HG03045 (cell line): ENCODE results near the gene MAML1.
"Not testable (repeated sequence)": the region's sequence is repeated elsewhere in the genome, so short reads cannot be mapped to it uniquely, and the experiment has no call there.

Experiments
- ATAC-seq: cut with Tn5 transposase; IDR thresholded peaks from one replicate; pipeline ENCODE4 v1.9.1; 2021; ENCODE audit warnings: mild to moderate bottlenecking, moderate library complexity; ENCODE audit not compliant: unreplicated experiment

Gene MAML1

GRCh38 chr5:179766726-179767455 lies 34.3 kb downstream of the MAML1 start:
- no peak for ATAC-seq

DNA sequence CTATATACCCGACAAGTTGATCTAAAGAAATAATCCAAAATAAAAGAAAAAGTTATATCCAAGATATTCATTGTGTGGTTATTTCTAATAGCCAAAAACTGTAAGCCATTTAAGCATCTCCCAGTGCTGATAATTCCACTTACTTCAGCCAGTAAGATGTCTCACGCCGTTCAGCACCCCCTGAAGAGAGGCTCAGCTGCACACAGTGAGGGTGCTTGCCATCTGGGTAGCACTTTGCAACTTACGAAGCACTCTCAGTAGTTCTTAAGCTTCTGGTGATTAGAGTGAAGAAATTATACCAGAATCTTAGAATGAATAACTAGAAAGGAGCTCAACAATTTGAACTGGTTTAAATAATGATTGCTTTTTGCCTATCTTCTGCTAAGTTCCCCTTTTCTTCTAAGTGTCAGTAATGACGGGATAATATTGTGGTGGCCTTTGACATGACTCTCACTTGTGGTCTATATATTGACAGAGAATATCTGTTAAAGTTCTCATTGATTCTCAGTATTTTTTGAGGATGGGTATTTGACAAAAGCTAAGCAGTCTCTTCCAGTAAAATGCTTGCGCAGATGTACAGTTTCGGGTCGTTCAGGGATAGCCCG lies 35.0 kb downstream of the MAML1 start:
- ATAC-seq = no peak

DNA sequence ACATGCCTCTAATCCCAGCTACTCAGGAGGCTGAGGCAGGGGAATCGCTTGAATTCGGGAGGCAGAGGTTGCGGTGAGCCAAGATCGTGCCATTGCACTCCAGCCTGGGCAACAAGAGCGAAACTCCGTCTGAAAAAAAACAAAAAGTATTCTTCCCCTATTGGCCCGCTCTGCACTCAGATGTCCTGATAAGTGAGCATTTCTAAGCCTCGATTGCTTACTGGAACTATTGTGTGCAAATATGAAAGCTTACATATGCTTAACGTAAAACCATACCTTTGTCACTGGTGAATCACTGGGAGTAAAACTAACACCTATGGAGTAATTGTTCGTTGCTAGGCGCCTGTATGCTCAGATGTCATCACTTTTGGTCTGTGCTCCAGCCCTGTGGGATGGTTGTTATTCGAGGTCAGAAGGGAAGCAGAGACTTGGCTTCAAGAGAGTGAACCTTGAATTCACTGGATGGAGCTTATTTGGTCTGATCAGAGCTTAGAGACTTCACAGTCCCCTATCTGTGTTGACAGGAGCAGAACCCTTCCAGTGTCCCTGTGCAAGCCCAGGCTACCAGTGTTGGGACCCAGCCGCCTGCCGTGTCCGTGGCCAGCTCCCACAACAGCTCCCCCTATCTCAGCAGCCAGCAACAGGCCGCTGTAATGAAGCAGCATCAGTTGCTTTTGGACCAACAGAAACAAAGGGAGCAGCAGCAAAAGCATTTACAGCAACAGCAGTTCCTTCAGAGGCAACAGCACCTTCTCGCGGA lies 35.9 kb downstream of the MAML1 start:
- ATAC-seq = no peak

- ATAC-seq = no peak
Observed at GRCh38 chr5:179769271-179769670, 36.6 kb downstream of the MAML1 start.

GRCh38 chr5:179769796-179770195 lies 37.2 kb downstream of the MAML1 start:
- ATAC-seq = no peak

- ATAC-seq = no peak
Observed at GRCh38 chr5:179771311-179771895, 38.8 kb downstream of the MAML1 start.

DNA sequence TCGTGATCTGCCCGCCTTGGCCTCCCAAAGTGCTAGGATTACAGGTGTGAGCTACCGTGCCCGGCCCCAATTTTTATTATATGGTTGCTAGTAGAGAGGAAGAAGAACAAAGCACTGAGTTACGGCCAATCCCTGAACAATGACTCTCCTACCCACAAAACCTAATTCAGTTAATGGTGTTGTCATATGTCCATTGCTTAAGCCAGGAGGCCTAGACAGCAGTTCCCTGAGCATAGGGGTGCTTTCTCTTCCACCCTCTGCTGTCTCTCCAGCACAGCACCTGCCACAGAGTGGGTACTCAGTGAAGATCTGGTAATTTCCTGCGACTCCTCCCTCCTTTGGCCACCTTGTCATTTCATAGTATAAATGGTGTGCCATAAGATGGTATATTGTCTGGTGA lies 39.7 kb downstream of the MAML1 start:
- ATAC-seq = no peak

DNA sequence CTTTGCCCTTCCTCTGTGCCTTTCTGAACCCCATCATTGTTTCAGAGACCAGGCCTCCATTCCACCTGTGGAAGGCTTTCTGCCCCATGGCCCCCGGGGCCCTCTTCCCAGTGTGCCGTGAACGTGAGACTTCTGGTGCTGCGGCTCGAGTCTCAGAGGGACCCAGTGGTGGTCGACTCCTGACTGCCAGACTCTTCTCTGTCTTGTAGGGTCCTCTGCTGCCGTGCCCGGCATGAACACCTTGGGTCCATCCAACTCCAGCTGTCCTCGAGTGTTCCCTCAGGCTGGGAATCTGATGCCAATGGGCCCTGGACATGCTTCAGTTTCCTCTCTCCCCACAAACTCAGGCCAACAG lies 41.0 kb downstream of the MAML1 start:
- no peak for ATAC-seq

GRCh38 chr5:179774442-179774841 lies 41.8 kb downstream of the MAML1 start:
- no peak for ATAC-seq

DNA sequence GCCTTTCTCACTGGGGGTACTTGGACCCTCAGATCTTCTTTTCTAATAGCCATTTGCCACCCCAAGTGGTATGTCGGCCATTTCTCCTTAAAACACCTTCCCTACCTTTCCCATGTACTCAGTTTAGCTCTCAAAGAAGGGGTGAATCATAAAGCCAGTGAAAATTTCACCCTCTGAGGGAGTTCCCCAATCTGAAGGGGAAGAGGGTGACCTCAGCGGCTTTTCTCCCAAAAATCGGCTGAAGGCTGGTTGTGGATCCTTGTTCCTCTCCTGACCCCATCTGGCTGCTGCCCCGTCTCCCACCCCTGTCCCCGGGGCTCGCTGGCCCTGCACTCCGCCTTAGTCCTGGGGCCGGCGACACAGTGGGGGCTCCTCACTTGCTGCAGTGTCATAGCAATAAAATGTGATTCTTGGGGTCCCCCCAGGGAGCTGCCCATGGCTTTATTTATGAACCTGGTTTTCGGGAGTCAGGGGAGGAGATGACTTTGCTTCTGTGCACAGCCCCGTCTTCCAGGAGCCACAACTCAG lies 43.9 kb downstream of the MAML1 start:
- no peak for ATAC-seq

DNA sequence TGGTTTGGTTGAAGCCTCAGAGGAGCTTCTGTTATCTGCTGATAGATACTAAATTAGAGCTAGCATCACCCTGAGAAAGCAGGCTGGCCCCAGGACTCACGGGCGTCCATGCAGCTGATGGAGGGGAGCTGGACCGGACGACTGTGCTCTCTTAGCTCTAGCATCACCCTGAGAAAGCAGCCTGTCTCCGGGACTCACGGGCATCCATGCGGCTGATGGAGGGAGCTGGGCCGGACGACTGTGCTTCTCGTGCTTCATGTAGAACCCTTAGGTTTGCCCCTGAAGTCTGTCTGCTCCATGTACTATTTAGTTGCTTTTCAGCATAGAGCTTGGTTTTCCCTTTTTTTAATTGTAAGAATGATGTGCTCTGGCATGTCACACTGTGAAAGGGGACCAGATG lies 44.8 kb downstream of the MAML1 start:
- no peak for ATAC-seq

DNA sequence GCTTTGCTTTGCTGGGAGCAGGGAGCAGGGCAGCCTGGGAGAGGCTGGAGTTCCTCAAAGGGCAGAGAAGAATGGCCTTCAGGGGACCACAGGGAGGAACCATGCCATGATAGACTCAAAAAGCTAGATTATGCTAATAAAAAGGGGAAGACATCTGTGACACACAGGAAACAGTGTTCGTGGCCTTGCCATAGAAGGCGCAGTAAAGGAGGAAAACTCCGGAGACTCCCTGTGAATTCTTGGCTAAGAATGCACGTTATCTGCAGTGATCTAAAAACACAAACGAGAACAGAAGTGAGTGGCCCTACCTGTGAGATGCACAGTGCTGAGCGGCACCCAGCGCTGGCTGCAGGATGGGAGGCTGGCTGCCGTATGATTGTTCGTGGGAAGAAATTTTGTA lies 45.3 kb downstream of the MAML1 start:
- no peak for ATAC-seq

DNA sequence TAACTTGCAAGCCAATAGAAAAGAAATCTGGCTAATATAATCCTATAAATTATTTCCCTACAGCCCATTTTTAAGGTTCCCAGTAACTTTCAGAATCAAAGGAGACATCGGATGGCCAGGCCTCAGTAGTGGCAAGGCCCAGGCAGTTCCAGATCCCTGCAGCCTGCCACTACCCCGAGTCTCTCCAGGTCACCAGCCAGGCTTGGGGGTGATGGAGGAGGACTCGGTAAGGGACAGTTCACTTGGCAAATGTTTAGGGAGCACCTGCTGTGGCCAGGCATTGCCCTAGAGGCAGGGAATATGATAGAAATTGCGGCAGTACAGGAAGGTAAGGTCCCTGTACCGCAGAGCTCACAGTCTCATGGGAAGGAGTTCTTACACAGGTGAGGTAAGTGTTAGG lies 46.0 kb downstream of the MAML1 start:
- ATAC-seq = no peak

GRCh38 chr5:179779826-179780225 lies 47.2 kb downstream of the MAML1 start:
- ATAC-seq = no peak

- ATAC-seq = no peak
Observed at GRCh38 chr5:179780362-179780761, 47.7 kb downstream of the MAML1 start.

- ATAC-seq = no peak
Observed at GRCh38 chr5:179781846-179782245, 49.2 kb downstream of the MAML1 start.

GRCh38 chr5:179783128-179783527 lies 50.5 kb downstream of the MAML1 start:
- ATAC-seq = no peak

DNA sequence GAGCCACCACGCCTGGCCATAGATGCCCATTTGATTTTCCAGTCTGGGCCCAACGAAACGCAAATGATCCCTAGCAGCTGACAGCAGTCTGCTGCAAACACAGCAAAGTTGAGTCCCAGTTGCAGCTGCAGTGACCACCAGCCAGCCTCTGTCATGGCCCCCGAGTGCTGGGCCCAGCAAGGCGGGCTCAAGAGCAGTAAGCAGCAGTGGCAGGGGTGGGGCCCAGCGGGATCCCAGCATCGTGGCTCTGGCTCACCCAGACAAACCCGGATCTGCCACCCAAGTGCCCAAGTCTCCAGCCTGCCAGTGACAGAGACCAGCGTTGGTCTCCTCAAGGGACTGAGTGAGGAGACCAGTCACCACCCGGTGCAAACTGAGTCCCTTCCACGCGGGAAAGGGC lies 54.2 kb downstream of the MAML1 start:
- ATAC-seq = no peak

DNA sequence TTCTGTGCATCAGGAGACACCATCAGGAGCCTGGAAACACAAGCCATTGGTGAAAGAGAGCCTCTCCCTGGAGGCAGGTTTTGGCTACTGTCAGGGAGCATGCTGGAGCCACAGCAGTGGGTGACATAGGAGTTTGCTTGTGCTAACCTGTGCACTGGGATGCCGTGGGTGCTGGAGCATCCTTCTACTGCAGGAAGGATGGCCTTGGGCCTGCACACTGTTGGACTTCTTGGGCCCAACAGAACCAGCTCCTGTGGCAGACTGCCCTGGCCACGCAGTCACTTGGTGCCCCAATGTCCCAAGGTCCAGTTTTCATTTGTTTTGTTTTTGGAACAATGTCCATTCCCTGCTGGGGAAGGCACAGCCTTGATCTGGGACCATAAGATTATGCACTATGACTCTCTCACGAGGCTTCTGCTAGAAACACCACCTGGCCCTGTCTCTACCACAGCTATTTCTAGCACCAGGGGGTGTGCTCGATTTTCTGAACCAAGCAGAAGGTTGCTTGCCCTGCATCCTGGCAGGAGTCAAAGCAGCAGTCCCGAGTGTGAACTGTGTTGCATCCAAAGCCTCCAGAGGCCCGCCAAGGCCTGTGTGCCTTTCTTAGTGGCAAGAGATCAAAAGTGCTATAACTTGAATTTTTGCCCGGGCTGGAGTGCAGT lies 55.7 kb downstream of the MAML1 start:
- no peak for ATAC-seq

DNA sequence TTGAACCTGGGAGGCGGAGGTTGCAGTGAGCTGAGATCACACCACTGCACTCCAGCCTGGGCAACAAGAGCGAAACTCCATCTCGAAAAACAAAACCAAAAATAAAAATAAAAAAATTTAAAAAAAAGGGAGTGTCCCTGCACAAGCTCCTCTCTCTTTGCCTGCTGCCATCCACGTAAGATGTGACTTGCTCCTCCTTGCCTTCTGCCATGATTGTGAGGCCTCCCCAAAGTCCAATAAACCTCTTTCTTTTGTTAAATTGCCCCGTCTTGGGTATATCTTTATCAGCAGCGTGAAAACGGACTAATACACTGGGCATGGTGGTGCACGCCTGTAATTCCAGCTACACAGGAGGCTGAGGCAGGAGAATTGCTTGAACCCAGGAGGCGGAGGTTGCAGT lies 56.7 kb downstream of the MAML1 start:
- ATAC-seq = not testable (repeated sequence)
